ENCODE data around the gene SAMD11.

SAMD11 gene

GRCh38 chr1:959731-960362 is 36.1 kb downstream of the SAMD11 start:
- peak overlapping the region; percentile 60 for H3K4me3 ChIP-seq (replicated peaks; ENCODE audit: low read depth, low read length)
- no peak for DNase-seq (ENCODE audit: extremely low read depth, low read depth)
- no peak for TF ChIP-seq CTCF (IDR thresholded peaks at IDR 0.05; ENCODE audit: low read depth, low read length, missing control alignments)

- TF ChIP-seq CTCF (IDR thresholded peaks at IDR 0.05; ENCODE audit: low read depth, low read length, missing control alignments), result no peak
- peak within 1 kb of the TSS; percentile 60 for H3K4me3 ChIP-seq (replicated peaks; ENCODE audit: low read depth, low read length)
- DNase-seq (ENCODE audit: extremely low read depth, low read depth), result no peak
These were observed 36.8 kb downstream of the SAMD11 start, which contains the start of gene KLHL17 for GRCh38 chr1:960363-961131. Gene KLHL17, plus strand, starts transcription at chr1:960584. Its CDS starts 110 bp downstream, at chr1:960694.

GRCh38 chr1:961132-961669 is 37.5 kb downstream of the SAMD11 start:
- DNase-seq (ENCODE audit: extremely low read depth, low read depth), result no peak
- H3K4me3 ChIP-seq (replicated peaks; ENCODE audit: low read depth, low read length), result peak overlapping the region; percentile 60

GRCh38 chr1:962381-963300 is 38.9 kb downstream of the SAMD11 start:
- TF ChIP-seq CTCF (IDR thresholded peaks at IDR 0.05; ENCODE audit: low read depth, low read length, missing control alignments), result no peak
- no peak for DNase-seq (ENCODE audit: extremely low read depth, low read depth)
- H3K4me3 ChIP-seq (replicated peaks; ENCODE audit: low read depth, low read length), result no peak overlapping the region

More at GRCh38 chr1:961132-961669, 37.5 kb downstream of the SAMD11 start:
- TF ChIP-seq CTCF (IDR thresholded peaks at IDR 0.05; ENCODE audit: low read depth, low read length, missing control alignments), result no peak

GRCh38 chr1:963301-963651 is 39.6 kb downstream of the SAMD11 start:
- no peak for TF ChIP-seq CTCF (IDR thresholded peaks at IDR 0.05; ENCODE audit: low read depth, low read length, missing control alignments)
- no peak for DNase-seq (ENCODE audit: extremely low read depth, low read depth)
- H3K4me3 ChIP-seq (replicated peaks; ENCODE audit: low read depth, low read length), result no peak overlapping the region

GRCh38 chr1:963746-964525 is 40.2 kb downstream of the SAMD11 start:
- H3K4me3 ChIP-seq (replicated peaks; ENCODE audit: low read depth, low read length), result no peak overlapping the region
- DNase-seq (ENCODE audit: extremely low read depth, low read depth), result no peak
- no peak for TF ChIP-seq CTCF (IDR thresholded peaks at IDR 0.05; ENCODE audit: low read depth, low read length, missing control alignments)

All from HFF-Myc (cell line).